Liver (tissue), 9 donors: Measurements from ENCODE around the gene KIF26B. TPM values are rescaled to one million over a fixed set of nuclear protein-coding genes. Genes with fewer than 3 reads are reported as not detected.

ENCODE experiments used
- DNase-seq: peaks from one replicate; pipeline ENCODE4 v3.0.0-alpha.2; 2017; ENCODE audit warnings: low spot score
- H3K27ac ChIP-seq, 2 donors: one replicate each; pipeline ENCODE4 v1.7.0; 2013; ENCODE audit warnings: inconsistent platforms in 2 of 2, low read length in 2 of 2, control low read depth in 1 of 2, low read depth in 1 of 2, mild to moderate bottlenecking in 1 of 2
- H3K27me3 ChIP-seq, 4 donors: one replicate each; pipeline versions ENCODE4 v1.6.1 to v1.7.0; 2013; ENCODE audit warnings: low read length in 3 of 4, inconsistent platforms in 1 of 4, mild to moderate bottlenecking in 1 of 4, moderate library complexity in 1 of 4; ENCODE audit not compliant: control insufficient read depth in 4 of 4, insufficient read depth in 4 of 4
- H3K36me3 ChIP-seq, 4 donors: one replicate each; pipeline versions ENCODE4 v1.6.1 to v1.7.0; 2013; ENCODE audit warnings: low read length in 3 of 4, mild to moderate bottlenecking in 3 of 4, low read depth in 1 of 4, moderate library complexity in 1 of 4; ENCODE audit not compliant: control insufficient read depth in 4 of 4, insufficient read depth in 3 of 4
- H3K4me1 ChIP-seq, 4 donors: one replicate each; pipeline versions ENCODE4 v1.6.1 to v1.7.0; 2013; ENCODE audit warnings: low read length in 3 of 4, mild to moderate bottlenecking in 3 of 4, moderate library complexity in 1 of 4; ENCODE audit not compliant: control insufficient read depth in 4 of 4, insufficient read depth in 4 of 4
- H3K4me3 ChIP-seq, 3 donors: one replicate each; pipeline versions ENCODE4 v1.6.1 to v1.7.0; 2013; ENCODE audit warnings: low read length in 3 of 3, control low read depth in 1 of 3, low read depth in 1 of 3, mild to moderate bottlenecking in 1 of 3
- H3K9ac ChIP-seq, 2 donors: one replicate each; pipeline ENCODE4 v1.7.0; 2013; ENCODE audit warnings: low read length in 2 of 2, mild to moderate bottlenecking in 2 of 2, moderate library complexity in 2 of 2, control low read depth in 1 of 2, low read depth in 1 of 2
- H3K9me3 ChIP-seq, 4 donors: one replicate each; pipeline versions ENCODE4 v1.6.1 to v1.7.0; 2013; ENCODE audit warnings: low read length in 3 of 4; ENCODE audit not compliant: control insufficient read depth in 4 of 4
- EGR1 ChIP-seq, 2 donors: IDR thresholded peaks; 2 replicates each; pipeline ENCODE4 v1.6.1; 2016 to 2018; ENCODE audit warnings: antibody characterized with exemption in 2 of 2, low read depth in 2 of 2
- FOXA1 ChIP-seq: IDR thresholded peaks from 2 replicates; pipeline ENCODE4 v1.6.1; 2016; ENCODE audit warnings: antibody characterized with exemption
- FOXA2 ChIP-seq: IDR thresholded peaks from 2 replicates; pipeline ENCODE4 v1.6.1; 2016; ENCODE audit warnings: antibody characterized with exemption
- GABPA ChIP-seq, 2 donors: IDR thresholded peaks in 1 of 2; conservative IDR thresholded peaks in 1 of 2; 2 replicates each; pipeline ENCODE4 v1.6.1; 2016; ENCODE audit warnings: antibody characterized with exemption in 2 of 2, mild to moderate bottlenecking in 1 of 2, moderate library complexity in 1 of 2
- HNF4A ChIP-seq, 2 donors: conservative IDR thresholded peaks; 2 replicates each; pipeline ENCODE4 v1.6.1; 2016; ENCODE audit warnings: antibody characterized with exemption in 2 of 2, mild to moderate bottlenecking in 2 of 2
- HNF4G ChIP-seq: IDR thresholded peaks from 2 replicates; pipeline ENCODE4 v1.6.1; 2016; ENCODE audit warnings: antibody characterized with exemption
- JUND ChIP-seq, 2 donors: IDR thresholded peaks; 2 replicates each; pipeline ENCODE4 v1.6.1; 2016; ENCODE audit warnings: antibody characterized with exemption in 2 of 2
- NR2F2 ChIP-seq: IDR thresholded peaks from 2 replicates; pipeline ENCODE4 v1.6.1; 2016; ENCODE audit warnings: antibody characterized with exemption
- RAD21 ChIP-seq, 2 donors: IDR thresholded peaks; 2 replicates each; pipeline ENCODE4 v1.6.1; 2016; ENCODE audit warnings: antibody characterized with exemption in 2 of 2, mild to moderate bottlenecking in 2 of 2
- RXRA ChIP-seq, 2 donors: IDR thresholded peaks; 2 replicates each; pipeline ENCODE4 v1.6.1; 2017 to 2018; ENCODE audit warnings: antibody characterized with exemption in 2 of 2, mild to moderate bottlenecking in 1 of 2
- SP1 ChIP-seq: IDR thresholded peaks from 2 replicates; pipeline ENCODE4 v1.6.1; 2018; ENCODE audit warnings: antibody characterized with exemption, mild to moderate bottlenecking
- TAF1 ChIP-seq: conservative IDR thresholded peaks from 2 replicates; pipeline ENCODE4 v1.6.1; 2016; ENCODE audit warnings: antibody characterized with exemption, mild to moderate bottlenecking
- YY1 ChIP-seq: IDR thresholded peaks from 2 replicates; pipeline ENCODE4 v1.6.1; 2016; ENCODE audit warnings: antibody characterized with exemption, mild to moderate bottlenecking
- WGBS: extraction: QIAGEN DNeasy Blood & Tissue Kit; methylation state at CpG from one replicate; pipeline ENCODE4 v1.1.7; 2013; 5-methylcytosine and 5-hydroxymethylcytosine counted together
- polyA plus RNA-seq, 2 donors: library from polyadenylated mRNA; stranded (reverse) in 1 of 2; unstranded in 1 of 2; fragments of 200-250 nt in 1 of 2; fragments of >200 nt in 1 of 2; fragmentation: Nextera tagmentation in 1 of 2; extraction: Ambion mirVana in 1 of 2; gene quantifications; one replicate each; pipeline versions ENCODE4 v1.2.1 to v1.2.3, GENCODE V29; 2013 to 2015
- total RNA-seq, 2 donors: library from RNA; depleted of rRNA; stranded (reverse); fragments of >200 nt; gene quantifications; one replicate each; pipeline ENCODE4 v1.2.3, GENCODE V29; 2014
- TF ChIP-seq, protein P1 (sequence below): fragments of 150-350 bp; IDR thresholded peaks from 2 replicates; pipeline ENCODE4 v1.5.1; 2017; ENCODE audit warnings: improper control_type of control experiment, low read depth, low read length; ENCODE audit not compliant: missing input control
- TF ChIP-seq, protein P2 (sequence below): IDR thresholded peaks from 2 replicates; pipeline ENCODE4 v1.6.1; 2016; ENCODE audit warnings: antibody characterized with exemption
- TF ChIP-seq, protein P3 (sequence below): IDR thresholded peaks from 2 replicates; pipeline ENCODE4 v1.6.1; 2016; ENCODE audit warnings: antibody characterized with exemption
- TF ChIP-seq, protein P4 (sequence below): IDR thresholded peaks from 2 replicates; pipeline ENCODE4 v1.6.1; 2016; ENCODE audit warnings: antibody characterized with exemption, mild to moderate bottlenecking
- TF ChIP-seq, protein P5 (sequence below): IDR thresholded peaks from 2 replicates; pipeline ENCODE4 v1.6.1; 2016; ENCODE audit warnings: antibody characterized with exemption
- donor health status: healthy.
- donor health status: healthy.
- donor health status: healthy.
- donor health status: healthy.
- donor health status: healthy.

KIF26B gene
- total and polyA plus RNA-seq, 4 donors, result 0.10 to 1.7 (median 0.34) TPM

DNA sequence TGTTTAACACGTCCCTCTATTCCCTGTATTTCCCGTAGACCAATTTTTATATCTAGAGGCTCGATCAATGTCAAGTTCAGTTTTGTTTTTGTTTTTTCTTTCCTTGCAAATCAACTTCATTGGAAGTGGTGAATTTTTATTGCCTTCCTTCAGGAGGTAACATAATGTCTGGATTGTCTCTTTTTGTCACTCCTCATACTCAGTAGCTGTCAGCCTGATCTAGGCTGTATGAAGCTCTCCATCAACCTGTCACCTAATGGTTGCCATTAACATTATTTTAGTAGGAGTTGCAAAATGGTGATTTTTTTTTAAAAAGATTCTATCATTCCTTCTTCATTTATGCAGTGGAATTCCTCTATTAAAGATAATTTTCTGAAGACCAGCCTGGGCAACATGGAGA, 49.7 kb upstream of the KIF26B start (continued):
- TF ChIP-seq, protein P1, sequence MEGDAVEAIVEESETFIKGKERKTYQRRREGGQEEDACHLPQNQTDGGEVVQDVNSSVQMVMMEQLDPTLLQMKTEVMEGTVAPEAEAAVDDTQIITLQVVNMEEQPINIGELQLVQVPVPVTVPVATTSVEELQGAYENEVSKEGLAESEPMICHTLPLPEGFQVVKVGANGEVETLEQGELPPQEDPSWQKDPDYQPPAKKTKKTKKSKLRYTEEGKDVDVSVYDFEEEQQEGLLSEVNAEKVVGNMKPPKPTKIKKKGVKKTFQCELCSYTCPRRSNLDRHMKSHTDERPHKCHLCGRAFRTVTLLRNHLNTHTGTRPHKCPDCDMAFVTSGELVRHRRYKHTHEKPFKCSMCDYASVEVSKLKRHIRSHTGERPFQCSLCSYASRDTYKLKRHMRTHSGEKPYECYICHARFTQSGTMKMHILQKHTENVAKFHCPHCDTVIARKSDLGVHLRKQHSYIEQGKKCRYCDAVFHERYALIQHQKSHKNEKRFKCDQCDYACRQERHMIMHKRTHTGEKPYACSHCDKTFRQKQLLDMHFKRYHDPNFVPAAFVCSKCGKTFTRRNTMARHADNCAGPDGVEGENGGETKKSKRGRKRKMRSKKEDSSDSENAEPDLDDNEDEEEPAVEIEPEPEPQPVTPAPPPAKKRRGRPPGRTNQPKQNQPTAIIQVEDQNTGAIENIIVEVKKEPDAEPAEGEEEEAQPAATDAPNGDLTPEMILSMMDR, result no peak

DNA sequence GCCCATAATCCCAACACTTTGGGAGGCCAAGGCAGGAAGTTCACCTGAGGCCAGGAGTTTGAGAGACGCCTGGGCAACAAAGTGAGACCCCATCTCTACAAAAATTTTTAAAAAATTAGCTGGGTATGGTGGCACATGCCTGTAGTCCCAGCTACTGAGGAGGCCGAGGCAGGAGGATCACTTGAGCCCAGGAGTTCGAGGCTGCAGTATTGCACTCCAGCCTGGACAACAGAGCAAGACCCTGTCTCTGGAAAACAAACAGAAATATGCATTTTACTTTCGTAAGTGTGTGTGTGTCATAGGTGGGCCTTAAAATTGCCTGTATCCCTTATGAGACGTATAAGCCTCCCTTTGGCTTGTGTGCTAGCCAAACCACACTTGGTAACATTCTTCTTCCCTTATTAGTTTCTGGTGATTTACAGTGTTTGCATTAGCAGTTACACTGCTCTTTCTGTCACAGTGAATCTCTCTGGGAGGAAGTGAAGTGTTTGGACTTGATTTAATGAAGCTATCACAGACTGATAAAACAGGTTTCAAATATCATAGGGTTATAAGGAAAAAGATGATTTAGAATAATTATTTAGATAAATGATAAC, 48.9 kb upstream of the KIF26B start:
- no peaks in the 10 kb centered on the region for H3K9me3 ChIP-seq
- 96% methylated on average over 5 of the region's 5 CpGs for WGBS
- TF ChIP-seq, protein P2, sequence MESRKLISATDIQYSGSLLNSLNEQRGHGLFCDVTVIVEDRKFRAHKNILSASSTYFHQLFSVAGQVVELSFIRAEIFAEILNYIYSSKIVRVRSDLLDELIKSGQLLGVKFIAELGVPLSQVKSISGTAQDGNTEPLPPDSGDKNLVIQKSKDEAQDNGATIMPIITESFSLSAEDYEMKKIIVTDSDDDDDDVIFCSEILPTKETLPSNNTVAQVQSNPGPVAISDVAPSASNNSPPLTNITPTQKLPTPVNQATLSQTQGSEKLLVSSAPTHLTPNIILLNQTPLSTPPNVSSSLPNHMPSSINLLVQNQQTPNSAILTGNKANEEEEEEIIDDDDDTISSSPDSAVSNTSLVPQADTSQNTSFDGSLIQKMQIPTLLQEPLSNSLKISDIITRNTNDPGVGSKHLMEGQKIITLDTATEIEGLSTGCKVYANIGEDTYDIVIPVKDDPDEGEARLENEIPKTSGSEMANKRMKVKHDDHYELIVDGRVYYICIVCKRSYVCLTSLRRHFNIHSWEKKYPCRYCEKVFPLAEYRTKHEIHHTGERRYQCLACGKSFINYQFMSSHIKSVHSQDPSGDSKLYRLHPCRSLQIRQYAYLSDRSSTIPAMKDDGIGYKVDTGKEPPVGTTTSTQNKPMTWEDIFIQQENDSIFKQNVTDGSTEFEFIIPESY, result no peak
- no peak for TF ChIP-seq NR2F2
- no peak for TF ChIP-seq HNF4G
- no peak for TF ChIP-seq RXRA (IDR thresholded peaks at IDR 0.05)
- no peak for TF ChIP-seq FOXA1
- TF ChIP-seq YY1, result no peak
- no peak for TF ChIP-seq EGR1 (IDR thresholded peaks at IDR 0.05; ENCODE audit: low read depth in 2 of 2)
- no peak for TF ChIP-seq JUND (IDR thresholded peaks at IDR 0.05)
- TF ChIP-seq TAF1, result no peak
- no peak for TF ChIP-seq RAD21 (IDR thresholded peaks at IDR 0.05)
- TF ChIP-seq FOXA2, result no peak
- no peak for TF ChIP-seq HNF4A (conservative IDR thresholded peaks at IDR 0.05)
- TF ChIP-seq, protein P3, sequence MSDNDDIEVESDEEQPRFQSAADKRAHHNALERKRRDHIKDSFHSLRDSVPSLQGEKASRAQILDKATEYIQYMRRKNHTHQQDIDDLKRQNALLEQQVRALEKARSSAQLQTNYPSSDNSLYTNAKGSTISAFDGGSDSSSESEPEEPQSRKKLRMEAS, result no peak
- no peak for TF ChIP-seq SP1

DNA sequence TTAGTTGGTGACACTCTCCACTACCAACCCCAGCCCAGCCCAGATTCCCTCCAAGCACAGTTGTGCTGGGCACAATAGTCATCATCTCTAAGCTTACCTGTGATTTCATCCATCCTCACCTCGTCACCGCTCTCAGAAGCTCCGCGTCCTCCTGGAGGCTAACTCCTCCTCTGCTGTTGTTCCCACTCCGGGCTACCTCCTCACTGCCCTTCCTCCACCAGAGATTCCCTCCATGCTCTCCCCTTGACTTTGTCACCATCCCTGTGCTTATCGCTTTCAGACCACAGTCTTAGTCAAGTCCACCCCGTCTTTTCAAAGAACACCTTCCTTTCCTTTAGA, 47.0 kb upstream of the KIF26B start:
- Histone ChIP-seq H3K9ac (no peak overlapping the region), H3K27ac (peak overlapping the region; percentile 80 to 97), H3K4me1 (peaks cover 2 to 9% (median 4%) of the 10 kb centered on the region in 4 donors), H3K9me3 (no peaks in the 10 kb centered on the region), H3K27me3 (no peaks in the 10 kb centered on the region), H3K36me3 (no peaks in the 10 kb centered on the region), H3K4me3 (no peak overlapping the region)
- TF ChIP-seq, protein P1, result no peak
- TF ChIP-seq RAD21 (IDR thresholded peaks at IDR 0.05), result no peak
- TF ChIP-seq TAF1, result no peak
- TF ChIP-seq, protein P4, sequence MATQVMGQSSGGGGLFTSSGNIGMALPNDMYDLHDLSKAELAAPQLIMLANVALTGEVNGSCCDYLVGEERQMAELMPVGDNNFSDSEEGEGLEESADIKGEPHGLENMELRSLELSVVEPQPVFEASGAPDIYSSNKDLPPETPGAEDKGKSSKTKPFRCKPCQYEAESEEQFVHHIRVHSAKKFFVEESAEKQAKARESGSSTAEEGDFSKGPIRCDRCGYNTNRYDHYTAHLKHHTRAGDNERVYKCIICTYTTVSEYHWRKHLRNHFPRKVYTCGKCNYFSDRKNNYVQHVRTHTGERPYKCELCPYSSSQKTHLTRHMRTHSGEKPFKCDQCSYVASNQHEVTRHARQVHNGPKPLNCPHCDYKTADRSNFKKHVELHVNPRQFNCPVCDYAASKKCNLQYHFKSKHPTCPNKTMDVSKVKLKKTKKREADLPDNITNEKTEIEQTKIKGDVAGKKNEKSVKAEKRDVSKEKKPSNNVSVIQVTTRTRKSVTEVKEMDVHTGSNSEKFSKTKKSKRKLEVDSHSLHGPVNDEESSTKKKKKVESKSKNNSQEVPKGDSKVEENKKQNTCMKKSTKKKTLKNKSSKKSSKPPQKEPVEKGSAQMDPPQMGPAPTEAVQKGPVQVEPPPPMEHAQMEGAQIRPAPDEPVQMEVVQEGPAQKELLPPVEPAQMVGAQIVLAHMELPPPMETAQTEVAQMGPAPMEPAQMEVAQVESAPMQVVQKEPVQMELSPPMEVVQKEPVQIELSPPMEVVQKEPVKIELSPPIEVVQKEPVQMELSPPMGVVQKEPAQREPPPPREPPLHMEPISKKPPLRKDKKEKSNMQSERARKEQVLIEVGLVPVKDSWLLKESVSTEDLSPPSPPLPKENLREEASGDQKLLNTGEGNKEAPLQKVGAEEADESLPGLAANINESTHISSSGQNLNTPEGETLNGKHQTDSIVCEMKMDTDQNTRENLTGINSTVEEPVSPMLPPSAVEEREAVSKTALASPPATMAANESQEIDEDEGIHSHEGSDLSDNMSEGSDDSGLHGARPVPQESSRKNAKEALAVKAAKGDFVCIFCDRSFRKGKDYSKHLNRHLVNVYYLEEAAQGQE, result no peak
- no peak for TF ChIP-seq NR2F2
- TF ChIP-seq, protein P2, result no peak
- TF ChIP-seq, protein P5, sequence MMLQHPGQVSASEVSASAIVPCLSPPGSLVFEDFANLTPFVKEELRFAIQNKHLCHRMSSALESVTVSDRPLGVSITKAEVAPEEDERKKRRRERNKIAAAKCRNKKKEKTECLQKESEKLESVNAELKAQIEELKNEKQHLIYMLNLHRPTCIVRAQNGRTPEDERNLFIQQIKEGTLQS, result no peak
- TF ChIP-seq SP1, result no peak
- no peak for TF ChIP-seq EGR1 (IDR thresholded peaks at IDR 0.05; ENCODE audit: low read depth in 2 of 2)
- no peak for TF ChIP-seq RXRA (IDR thresholded peaks at IDR 0.05)
- no peak for TF ChIP-seq GABPA (IDR thresholded peaks at IDR 0.05 in 1 of 2, conservative IDR thresholded peaks at IDR 0.05 in 1 of 2)
- TF ChIP-seq HNF4A (conservative IDR thresholded peaks at IDR 0.05), result no peak
- no peak for TF ChIP-seq FOXA1
- no peak for TF ChIP-seq HNF4G
- DNase-seq, result no peak
- 93% methylated on average over 7 of the region's 7 CpGs for WGBS

More for the DNA sequence above, 48.9 kb upstream of the KIF26B start:
- Histone ChIP-seq H3K27ac (no peak overlapping the region), H3K9ac (no peak overlapping the region), H3K27me3 (no peaks in the 10 kb centered on the region), H3K4me1 (peaks cover 0 to 5% (median 1%) of the 10 kb centered on the region in 4 donors), H3K36me3 (no peaks in the 10 kb centered on the region), H3K4me3 (no peak overlapping the region)
- no peak for DNase-seq
